Activated CD4-positive, alpha-beta memory T cell treated with anti-CD3 and anti-CD28 coated beads for 36 hours (primary cell): ENCODE results near the gene CCM2L. TPM values are rescaled to one million over a fixed set of nuclear protein-coding genes. Genes with fewer than 3 reads are reported as not detected.
A peak's percentile ranks its signal among the peaks of the same experiment; 100 is the strongest.

ENCODE experiments used
- CTCF ChIA-PET: fragments of 350-600 bp; sonication (Branson Sonifier 250); formaldehyde crosslinking; loops from one replicate; lab custom pipeline; 2021; ENCODE audit warnings: antibody characterized with exemption, inconsistent platforms; lab: Charles Lee
- POLR2A ChIA-PET: fragments of 350-600 bp; sonication (Branson Sonifier 250); formaldehyde crosslinking; loops from one replicate; lab custom pipeline; 2021; ENCODE audit warnings: antibody characterized with exemption; lab: Charles Lee
- DNase-seq: peaks from one replicate; pipeline ENCODE4 v3.0.0-alpha.2; 2020
- H3K27ac Mint-ChIP-seq: one replicate; pipeline ENCODE4 v1.8.0; 2021; ENCODE audit warnings: mixed read lengths
- H3K27me3 Mint-ChIP-seq: one replicate; pipeline ENCODE4 v1.8.0; 2021; ENCODE audit warnings: mixed read lengths
- H3K36me3 Mint-ChIP-seq: one replicate; pipeline ENCODE4 v1.8.0; 2021; ENCODE audit warnings: mixed read lengths
- H3K4me1 Mint-ChIP-seq: one replicate; pipeline ENCODE4 v1.8.0; 2021; ENCODE audit warnings: low read depth, mixed read lengths
- H3K4me3 Mint-ChIP-seq: one replicate; pipeline ENCODE4 v1.8.0; 2021; ENCODE audit warnings: mild to moderate bottlenecking, mixed read lengths
- H3K9me3 Mint-ChIP-seq: one replicate; pipeline ENCODE4 v1.8.0; 2021; ENCODE audit warnings: mixed read lengths
- intact Hi-C: fragments of 100-400 bp; cut with micrococcal nuclease; formaldehyde crosslinking; loops from one replicate; pipeline ENCODE4 v1.15.1; 2023
- total RNA-seq, 2 experiments: library from RNA; stranded (reverse); gene quantifications; one replicate each; pipeline ENCODE4 v1.2.3, GENCODE V29; 2021

Gene CCM2L
- total RNA-seq, 2 experiments from 2014 or later: not detected

- Mint-ChIP-seq H3K27me3 (peaks cover 59% of the 10 kb centered on the region), H3K4me3 (peak within 1 kb of the TSS; percentile 42), H3K36me3 (no peaks in the 10 kb centered on the region), H3K9me3 (no peaks in the 10 kb centered on the region), H3K27ac (no peak within 1 kb of the TSS), H3K4me1 (peaks cover 15% of the 10 kb centered on the region)
- intact Hi-C loops: no loop called here
- POLR2A ChIA-PET: no interaction called here
- CTCF ChIA-PET: interaction anchor here (1.0 to 1.4 kb wide), 2 partner anchors 22 to 205 kb away, joined by 3 read pairs; no protein-coding TSS in a partner anchor
- DNase-seq: no peak
Observed at GRCh38 chr20:32052090-32052777, 42.0 kb downstream of the CCM2L start, which contains the start of gene HCK. HCK (plus strand) TSS chr20:32052242.

- Mint-ChIP-seq H3K27me3 (peaks cover 61% of the 10 kb centered on the region), H3K27ac (no peak overlapping the region), H3K9me3 (no peaks in the 10 kb centered on the region), H3K4me1 (peaks cover 15% of the 10 kb centered on the region), H3K36me3 (no peaks in the 10 kb centered on the region), H3K4me3 (no peak overlapping the region)
- no peak for DNase-seq
- POLR2A ChIA-PET: no interaction called here
- CTCF ChIA-PET: interaction anchor here (1.0 to 1.4 kb wide), 2 partner anchors 23 to 206 kb away, joined by 3 read pairs; no protein-coding TSS in a partner anchor
- intact Hi-C loops: no loop called here
Observed at GRCh38 chr20:32052778-32053362, 42.6 kb downstream of the CCM2L start.

DNA sequence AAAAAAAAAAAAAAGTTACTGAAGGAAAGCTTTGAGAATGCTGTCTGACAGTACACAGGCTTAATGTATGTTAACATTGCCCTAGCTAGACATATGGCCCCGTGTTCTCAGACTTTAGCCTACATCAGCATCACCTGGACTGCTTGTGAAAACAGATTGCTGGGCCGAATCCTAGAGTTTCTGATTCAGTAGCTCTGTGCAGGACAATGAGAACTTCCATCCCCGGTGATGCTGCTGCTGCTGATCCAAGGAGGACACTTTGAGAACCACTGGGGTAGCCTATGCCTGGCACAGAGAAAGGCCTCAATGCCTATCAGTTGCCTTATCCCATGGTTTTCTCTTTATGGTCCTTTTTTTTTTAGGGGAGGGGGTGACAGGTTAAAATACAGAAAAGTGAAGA, 43.4 kb downstream of the CCM2L start:
- H3K4me1 Mint-ChIP-seq: peaks cover 15% of the 10 kb centered on the region
- H3K9me3 Mint-ChIP-seq: no peaks in the 10 kb centered on the region
- ChIA-PET POLR2A (no interaction called here), CTCF (no interaction called here)
- peaks cover 62% of the 10 kb centered on the region for H3K27me3 Mint-ChIP-seq
- H3K27ac Mint-ChIP-seq: no peak overlapping the region
- no peak for DNase-seq
- no peak overlapping the region for H3K4me3 Mint-ChIP-seq
- H3K36me3 Mint-ChIP-seq: no peaks in the 10 kb centered on the region
- intact Hi-C loops: no loop called here

DNA sequence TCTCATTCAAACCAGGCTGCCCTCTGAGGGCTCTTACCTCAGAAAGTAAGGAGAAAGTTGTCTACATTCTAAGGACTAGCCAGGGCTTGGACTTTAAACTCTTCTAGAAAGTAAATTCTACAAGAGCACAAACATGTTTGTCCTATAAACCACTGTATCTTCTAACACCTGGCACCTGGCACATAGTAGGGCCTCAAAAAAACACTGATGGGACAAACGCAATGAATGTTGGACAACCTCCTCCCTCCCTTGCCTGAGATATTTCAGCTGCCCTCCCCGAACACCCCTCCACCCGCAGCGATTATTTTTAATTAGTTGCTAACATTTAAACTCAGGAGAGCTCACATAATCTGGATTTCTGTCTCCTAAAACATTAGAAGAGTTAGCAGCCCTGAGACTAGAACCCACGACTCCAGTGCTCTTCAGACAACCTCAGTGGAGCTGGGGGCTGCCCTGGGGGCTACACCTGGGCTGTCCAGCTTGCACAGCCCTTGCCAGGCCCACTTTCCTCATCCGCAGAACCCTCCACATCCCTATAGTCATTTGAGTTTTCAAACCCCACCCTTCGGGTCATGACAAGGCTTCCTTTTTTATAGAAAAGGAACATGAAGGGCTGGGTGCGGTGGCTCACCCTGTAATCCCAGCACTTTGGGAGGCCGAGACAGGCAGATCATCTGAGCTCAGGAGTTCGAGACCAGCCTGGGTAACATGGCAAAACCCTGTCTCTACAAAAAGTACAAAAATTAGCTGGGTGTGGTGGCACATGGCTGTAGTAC, 46.7 kb downstream of the CCM2L start:
- H3K36me3 Mint-ChIP-seq: no peaks in the 10 kb centered on the region
- no peak overlapping the region for H3K4me3 Mint-ChIP-seq
- CTCF ChIA-PET: interaction anchor here (1.0 kb wide), 1 partner anchor 205 kb away, joined by 4 read pairs; no protein-coding TSS in a partner anchor
- intact Hi-C loops: no loop called here
- DNase-seq: no peak
- no peak overlapping the region for H3K27ac Mint-ChIP-seq
- peaks cover 7% of the 10 kb centered on the region for H3K4me1 Mint-ChIP-seq
- POLR2A ChIA-PET: no interaction called here
- peaks cover 52% of the 10 kb centered on the region for H3K27me3 Mint-ChIP-seq
- no peaks in the 10 kb centered on the region for H3K9me3 Mint-ChIP-seq

- Mint-ChIP-seq H3K4me3 (no peak overlapping the region), H3K27ac (no peak overlapping the region)
Observed at GRCh38 chr20:32057656-32058184, 47.5 kb downstream of the CCM2L start.

DNA sequence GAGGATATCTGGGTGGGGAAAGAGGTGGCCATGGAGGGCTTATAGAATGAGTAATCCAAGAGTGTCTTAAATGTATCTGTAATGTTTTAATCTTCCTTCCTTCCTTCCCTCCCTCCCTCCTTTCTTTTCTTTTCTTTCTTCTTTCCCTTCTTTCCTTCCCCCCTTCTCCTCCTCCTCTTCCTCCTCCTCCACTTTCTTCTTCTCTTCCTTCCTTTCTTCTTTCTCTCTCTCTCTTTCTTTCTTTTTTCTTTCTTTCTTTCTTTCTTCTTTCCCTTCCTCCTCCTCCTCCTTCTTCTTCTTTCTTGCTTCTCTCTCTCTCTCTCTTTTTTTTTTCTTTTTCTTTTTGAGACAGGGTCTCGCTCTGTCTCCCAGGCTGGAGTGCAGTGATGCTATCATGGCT, 49.0 kb downstream of the CCM2L start:
- Mint-ChIP-seq H3K9me3 (no peaks in the 10 kb centered on the region), H3K36me3 (no peaks in the 10 kb centered on the region), H3K4me1 (no peaks in the 10 kb centered on the region), H3K4me3 (no peak overlapping the region), H3K27me3 (peaks cover 42% of the 10 kb centered on the region), H3K27ac (no peak overlapping the region)
- intact Hi-C loops: no loop called here
- ChIA-PET CTCF (interaction anchor here (1.8 kb wide), 1 partner anchor 32 kb away, joined by 4 read pairs; no protein-coding TSS in a partner anchor), POLR2A (no interaction called here)
- no peak for DNase-seq

More at GRCh38 chr20:32057656-32058184, 47.5 kb downstream of the CCM2L start:
- Mint-ChIP-seq H3K4me1 (peaks cover 4% of the 10 kb centered on the region), H3K9me3 (no peaks in the 10 kb centered on the region), H3K36me3 (no peaks in the 10 kb centered on the region), H3K27me3 (peaks cover 53% of the 10 kb centered on the region)
- no peak for DNase-seq
- intact Hi-C loops: no loop called here
- CTCF ChIA-PET: no interaction called here
- POLR2A ChIA-PET: no interaction called here

DNA sequence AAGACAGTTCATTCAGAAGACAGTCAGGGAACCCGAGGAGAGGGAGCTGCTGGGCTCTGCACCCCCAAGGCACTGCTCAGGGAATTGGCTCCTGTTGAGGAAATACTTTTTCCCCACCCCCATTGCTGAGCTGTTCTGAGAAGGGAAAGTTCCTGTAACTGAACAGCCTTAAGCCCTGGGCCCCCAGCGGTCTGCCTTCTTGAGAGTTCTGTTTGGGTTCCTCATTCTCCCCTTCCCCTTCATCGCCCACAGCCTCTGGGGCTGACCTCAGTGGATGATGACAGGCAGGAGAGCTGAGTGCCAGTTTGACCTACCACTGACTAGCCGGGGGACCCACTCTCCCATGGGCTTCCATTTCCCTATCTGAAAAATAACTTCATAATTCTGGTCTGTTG, 52.5 kb downstream of the CCM2L start:
- H3K9me3 Mint-ChIP-seq: no peaks in the 10 kb centered on the region
- DNase-seq: peak; percentile 33
- ChIA-PET POLR2A (no interaction called here), CTCF (interaction anchor here (1.4 kb wide), 1 partner anchor 28 kb away, joined by 3 read pairs; no protein-coding TSS in a partner anchor)
- no peak overlapping the region for H3K27ac Mint-ChIP-seq
- intact Hi-C loops: no loop called here
- no peaks in the 10 kb centered on the region for H3K36me3 Mint-ChIP-seq
- H3K4me1 Mint-ChIP-seq: no peaks in the 10 kb centered on the region
- peaks cover 27% of the 10 kb centered on the region for H3K27me3 Mint-ChIP-seq
- H3K4me3 Mint-ChIP-seq: no peak overlapping the region

DNA sequence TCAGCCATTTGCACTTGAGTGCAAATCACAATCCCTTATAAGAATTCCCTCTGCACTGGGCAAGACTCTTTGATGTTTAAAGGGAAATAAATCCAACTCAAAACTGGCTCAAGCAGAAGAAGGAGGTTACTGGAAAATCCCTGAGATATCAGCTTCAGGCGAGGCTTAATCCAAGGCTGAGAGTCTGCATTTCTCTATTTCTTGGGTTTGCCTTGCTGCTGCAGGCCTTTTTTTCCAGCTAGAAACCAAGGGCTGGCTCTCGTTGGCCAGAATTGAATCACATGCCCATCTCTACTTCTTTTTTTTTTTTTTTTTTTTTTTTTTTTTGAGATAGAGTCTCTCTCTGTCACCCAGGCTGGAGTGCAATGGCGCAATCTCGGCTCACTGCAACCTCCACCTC, 53.5 kb downstream of the CCM2L start:
- Mint-ChIP-seq H3K9me3 (no peaks in the 10 kb centered on the region), H3K4me1 (no peaks in the 10 kb centered on the region), H3K4me3 (no peak overlapping the region), H3K27ac (no peak overlapping the region), H3K27me3 (peaks cover 25% of the 10 kb centered on the region), H3K36me3 (no peaks in the 10 kb centered on the region)
- POLR2A ChIA-PET: no interaction called here
- DNase-seq: no peak
- intact Hi-C loops: no loop called here
- CTCF ChIA-PET: no interaction called here

- no peaks in the 10 kb centered on the region for H3K9me3 Mint-ChIP-seq
- peaks cover 17% of the 10 kb centered on the region for H3K27me3 Mint-ChIP-seq
- POLR2A ChIA-PET: no interaction called here
- H3K4me1 Mint-ChIP-seq: no peaks in the 10 kb centered on the region
- no peak overlapping the region for H3K27ac Mint-ChIP-seq
- no peaks in the 10 kb centered on the region for H3K36me3 Mint-ChIP-seq
- no peak overlapping the region for H3K4me3 Mint-ChIP-seq
- intact Hi-C loops: no loop called here
- CTCF ChIA-PET: no interaction called here
- DNase-seq: no peak
Observed at GRCh38 chr20:32064667-32065066, 54.4 kb downstream of the CCM2L start.

DNA sequence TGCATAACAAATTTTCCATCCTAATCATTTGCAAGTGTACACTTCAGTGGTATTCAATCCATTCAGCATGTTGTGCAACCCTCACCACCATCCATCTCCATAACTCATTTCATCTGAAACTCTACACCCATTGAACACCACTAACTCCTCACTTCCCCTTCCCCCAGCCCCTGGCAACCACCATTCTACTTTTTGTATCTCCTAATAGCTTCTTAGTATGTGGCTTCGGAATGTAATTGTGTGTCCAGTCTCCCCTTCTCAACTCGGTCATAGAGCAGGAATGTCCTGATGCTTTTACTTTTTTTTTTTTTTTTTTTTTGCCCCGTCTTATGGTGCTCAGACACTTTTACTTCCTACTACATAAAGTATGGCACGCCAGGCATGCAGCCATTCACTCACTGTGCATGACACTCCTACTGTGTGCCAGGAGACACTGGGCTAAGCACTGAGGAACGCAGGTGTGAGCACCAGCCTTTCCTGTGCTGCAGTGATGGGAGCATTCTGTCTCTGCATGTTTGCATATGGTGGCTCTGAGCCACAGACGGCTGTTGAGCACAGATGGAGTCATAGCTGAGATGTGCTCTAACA, 57.1 kb downstream of the CCM2L start:
- no peak overlapping the region for H3K27ac Mint-ChIP-seq
- H3K4me1 Mint-ChIP-seq: no peaks in the 10 kb centered on the region
- DNase-seq: no peak
- intact Hi-C loops: no loop called here
- ChIA-PET POLR2A (no interaction called here), CTCF (interaction anchor here (0.7 kb wide), 1 partner anchor 38 kb away, joined by 3 read pairs; no protein-coding TSS in a partner anchor)
- no peaks in the 10 kb centered on the region for H3K9me3 Mint-ChIP-seq
- no peaks in the 10 kb centered on the region for H3K36me3 Mint-ChIP-seq
- no peak overlapping the region for H3K4me3 Mint-ChIP-seq
- H3K27me3 Mint-ChIP-seq: peaks cover 5% of the 10 kb centered on the region

- no peak for DNase-seq
- ChIA-PET CTCF (interaction anchor here (0.6 kb wide), 1 partner anchor 38 kb away, joined by 3 read pairs; no protein-coding TSS in a partner anchor), POLR2A (no interaction called here)
- no peak overlapping the region for H3K27ac Mint-ChIP-seq
- no peak overlapping the region for H3K4me3 Mint-ChIP-seq
- peaks cover 3% of the 10 kb centered on the region for H3K27me3 Mint-ChIP-seq
- no peaks in the 10 kb centered on the region for H3K4me1 Mint-ChIP-seq
- no peaks in the 10 kb centered on the region for H3K36me3 Mint-ChIP-seq
- intact Hi-C loops: no loop called here
- no peaks in the 10 kb centered on the region for H3K9me3 Mint-ChIP-seq
Observed at GRCh38 chr20:32068174-32068573, 57.9 kb downstream of the CCM2L start.
